MM.1S (cell line): ENCODE data around the gene MED13L.

ENCODE experiments used
- DNase-seq: peaks from one replicate; pipeline ENCODE4 v3.0.0-alpha.2; 2015
- H2AFZ ChIP-seq: fragments of 300-600 bp; sonication (generic); 2 replicates; pipeline ENCODE4 v1.6.0; 2016; ENCODE audit warnings: antibody characterized with exemption, low read length
- H3F3A ChIP-seq: fragments of 300-600 bp; sonication (generic); 2 replicates; pipeline ENCODE4 v1.6.1; 2016; ENCODE audit warnings: mild to moderate bottlenecking, antibody characterized with exemption, low read length, moderate library complexity, mixed read lengths; ENCODE audit not compliant: insufficient read depth
- H3K27ac ChIP-seq: fragments of 300-600 bp; sonication (generic); 2 replicates; pipeline ENCODE4 v1.5.1; 2016; ENCODE audit warnings: mild to moderate bottlenecking, low read length
- H3K27me3 ChIP-seq: fragments of 300-600 bp; sonication (generic); replicated peaks from 2 replicates; pipeline ENCODE4 v1.6.0; 2016; ENCODE audit warnings: low read length; ENCODE audit not compliant: insufficient read depth
- H3K36me3 ChIP-seq: fragments of 300-600 bp; sonication (generic); replicated peaks from 2 replicates; pipeline ENCODE4 v1.6.1; 2016; ENCODE audit warnings: mild to moderate bottlenecking, low read length, mixed read lengths; ENCODE audit not compliant: insufficient read depth
- H3K4me1 ChIP-seq: fragments of 300-600 bp; sonication (generic); 2 replicates; pipeline ENCODE4 v1.6.1; 2016; ENCODE audit warnings: low read length, mixed read lengths
- H3K4me2 ChIP-seq: fragments of 300-600 bp; sonication (generic); 2 replicates; pipeline ENCODE4 v1.6.0; 2016; ENCODE audit warnings: low read depth, low read length
- H3K4me3 ChIP-seq: fragments of 300-600 bp; sonication (generic); 2 replicates; pipeline ENCODE4 v1.5.1; 2016; ENCODE audit warnings: low read length, mixed read lengths
- H3K79me2 ChIP-seq: fragments of 300-600 bp; sonication (generic); 2 replicates; pipeline ENCODE4 v1.6.1; 2016; ENCODE audit warnings: mixed run types, low read length, mixed read lengths
- H3K9ac ChIP-seq: fragments of 300-600 bp; sonication (generic); 2 replicates; pipeline ENCODE4 v1.6.1; 2016; ENCODE audit warnings: low read length, mixed read lengths
- H3K9me2 ChIP-seq: fragments of 300-600 bp; sonication (generic); replicated peaks from 2 replicates; pipeline ENCODE4 v1.6.1; 2016; ENCODE audit warnings: mild to moderate bottlenecking, low read length, mixed read lengths; ENCODE audit not compliant: insufficient read depth
- H3K9me3 ChIP-seq: fragments of 300-600 bp; sonication (generic); replicated peaks from 2 replicates; pipeline ENCODE4 v1.6.1; 2016; ENCODE audit warnings: mild to moderate bottlenecking, low read length, mixed read lengths; ENCODE audit not compliant: insufficient read depth
- H4K20me1 ChIP-seq: fragments of 300-600 bp; sonication (generic); 2 replicates; pipeline ENCODE4 v1.6.1; 2016; ENCODE audit warnings: mild to moderate bottlenecking, low read length, moderate library complexity, mixed read lengths; ENCODE audit not compliant: insufficient read depth
- EZH2 ChIP-seq: fragments of 300-600 bp; sonication (generic); optimal IDR thresholded peaks from 2 replicates; pipeline ENCODE3; 2017; ENCODE audit warnings: low read depth, mild to moderate bottlenecking, antibody characterized with exemption, low read length, mixed read lengths
- EZH2phosphoT487 ChIP-seq: fragments of 300-600 bp; sonication (generic); IDR thresholded peaks from 2 replicates; pipeline ENCODE4 v1.6.1; 2018; ENCODE audit warnings: antibody characterized with exemption, low read length
- TF ChIP-seq, protein P1 (sequence below): fragments of 300-600 bp; sonication (generic); IDR thresholded peaks from 2 replicates; pipeline ENCODE4 v1.5.1; 2016; ENCODE audit warnings: antibody characterized with exemption, low read length, mixed read lengths

The MED13L gene

DNA sequence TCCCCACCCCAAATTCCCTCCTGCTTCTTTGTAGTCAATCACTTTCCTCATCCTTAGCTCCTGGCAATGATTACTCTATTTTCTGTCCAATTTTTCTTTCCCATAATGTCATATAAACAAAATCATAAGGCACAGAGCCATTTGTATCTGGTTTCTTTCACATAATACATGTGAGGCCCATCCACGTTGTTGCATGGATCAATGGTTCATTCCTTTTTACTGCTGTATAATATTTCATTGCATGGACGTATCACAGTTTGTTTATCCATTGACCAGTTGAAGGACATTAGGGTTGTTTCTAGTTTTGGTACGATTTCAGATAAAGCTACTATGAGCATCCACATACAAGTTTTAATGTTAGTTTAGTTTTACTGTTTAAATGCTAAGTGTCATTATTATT lies 13.7 kb upstream of the MED13L start:
- no peak for TF ChIP-seq EZH2phosphoT487
- TF ChIP-seq EZH2 = no peak
- TF ChIP-seq, protein P1, sequence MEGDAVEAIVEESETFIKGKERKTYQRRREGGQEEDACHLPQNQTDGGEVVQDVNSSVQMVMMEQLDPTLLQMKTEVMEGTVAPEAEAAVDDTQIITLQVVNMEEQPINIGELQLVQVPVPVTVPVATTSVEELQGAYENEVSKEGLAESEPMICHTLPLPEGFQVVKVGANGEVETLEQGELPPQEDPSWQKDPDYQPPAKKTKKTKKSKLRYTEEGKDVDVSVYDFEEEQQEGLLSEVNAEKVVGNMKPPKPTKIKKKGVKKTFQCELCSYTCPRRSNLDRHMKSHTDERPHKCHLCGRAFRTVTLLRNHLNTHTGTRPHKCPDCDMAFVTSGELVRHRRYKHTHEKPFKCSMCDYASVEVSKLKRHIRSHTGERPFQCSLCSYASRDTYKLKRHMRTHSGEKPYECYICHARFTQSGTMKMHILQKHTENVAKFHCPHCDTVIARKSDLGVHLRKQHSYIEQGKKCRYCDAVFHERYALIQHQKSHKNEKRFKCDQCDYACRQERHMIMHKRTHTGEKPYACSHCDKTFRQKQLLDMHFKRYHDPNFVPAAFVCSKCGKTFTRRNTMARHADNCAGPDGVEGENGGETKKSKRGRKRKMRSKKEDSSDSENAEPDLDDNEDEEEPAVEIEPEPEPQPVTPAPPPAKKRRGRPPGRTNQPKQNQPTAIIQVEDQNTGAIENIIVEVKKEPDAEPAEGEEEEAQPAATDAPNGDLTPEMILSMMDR = no peak
- no peaks in the 10 kb centered on the region for H3K27me3 ChIP-seq
- H3K9me3 ChIP-seq = no peaks in the 10 kb centered on the region
- no peaks in the 10 kb centered on the region for H3F3A ChIP-seq
- no peak overlapping the region for H3K4me3 ChIP-seq
- no peaks in the 10 kb centered on the region for H3K36me3 ChIP-seq
- no peak overlapping the region for H3K4me2 ChIP-seq
- no peaks in the 10 kb centered on the region for H3K9me2 ChIP-seq
- no peak overlapping the region for H3K27ac ChIP-seq
- H3K4me1 ChIP-seq = no peaks in the 10 kb centered on the region
- H2AFZ ChIP-seq = no peak overlapping the region
- no peak for DNase-seq
- H4K20me1 ChIP-seq = no peaks in the 10 kb centered on the region
- no peak overlapping the region for H3K9ac ChIP-seq
- H3K79me2 ChIP-seq = no peaks in the 10 kb centered on the region

DNA sequence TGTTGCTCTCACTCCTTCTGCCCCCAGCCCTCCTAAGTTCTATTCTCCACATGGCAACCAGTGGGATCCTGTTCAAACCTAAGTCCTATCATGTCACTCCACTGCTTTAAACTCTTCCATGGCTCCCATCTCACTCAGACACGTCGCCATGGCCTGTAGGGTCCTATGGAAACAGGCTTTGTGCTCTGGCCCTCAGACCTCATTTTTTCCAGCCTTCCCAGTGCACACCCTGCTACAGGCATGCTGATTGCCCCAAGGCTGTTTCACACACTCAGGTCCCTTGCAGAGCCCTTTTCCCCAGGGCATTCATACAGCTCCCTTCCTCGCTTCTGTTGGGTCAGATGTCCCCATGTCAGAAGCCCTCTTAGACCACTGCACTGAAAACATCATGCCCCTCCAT lies 11.2 kb upstream of the MED13L start:
- Histone ChIP-seq H3K9me2 (no peaks in the 10 kb centered on the region), H3K79me2 (no peaks in the 10 kb centered on the region), H3K36me3 (no peaks in the 10 kb centered on the region), H3K9me3 (no peaks in the 10 kb centered on the region), H2AFZ (no peak overlapping the region), H3K27me3 (no peaks in the 10 kb centered on the region), H4K20me1 (no peaks in the 10 kb centered on the region), H3K9ac (no peak overlapping the region), H3K4me2 (no peak overlapping the region), H3K4me3 (no peak overlapping the region), H3K27ac (no peak overlapping the region), H3K4me1 (no peaks in the 10 kb centered on the region), H3F3A (no peaks in the 10 kb centered on the region)
- DNase-seq = no peak
- TF ChIP-seq EZH2 = no peak
- no peak for TF ChIP-seq EZH2phosphoT487
- TF ChIP-seq, protein P1 = no peak

DNA sequence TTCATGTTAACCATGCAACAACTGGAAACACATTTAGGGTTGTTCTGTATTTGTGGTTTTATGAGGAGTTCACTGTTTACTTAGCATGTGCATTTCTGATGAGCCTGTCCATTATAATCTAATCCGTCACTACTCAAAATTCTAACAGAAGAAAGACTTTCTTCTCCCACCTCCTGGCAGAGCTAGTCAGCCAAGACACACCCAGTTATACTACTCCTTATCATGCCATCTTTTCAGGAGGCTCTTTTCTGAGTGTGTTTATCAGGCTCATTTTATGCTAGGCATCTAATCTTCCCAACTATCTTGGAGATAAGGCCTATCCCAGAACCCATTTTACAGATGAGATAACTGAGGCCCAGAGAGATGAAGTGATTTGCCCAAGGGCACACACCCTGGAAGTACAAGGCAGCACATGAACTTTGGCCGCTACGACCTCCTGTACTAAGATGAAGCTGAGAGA lies 10.4 kb upstream of the MED13L start:
- no peaks in the 10 kb centered on the region for H3K27me3 ChIP-seq
- DNase-seq = no peak
- no peak overlapping the region for H3K9ac ChIP-seq
- no peak overlapping the region for H3K4me2 ChIP-seq
- H3F3A ChIP-seq = no peaks in the 10 kb centered on the region
- no peaks in the 10 kb centered on the region for H3K9me2 ChIP-seq
- no peaks in the 10 kb centered on the region for H3K9me3 ChIP-seq
- H3K4me3 ChIP-seq = no peak overlapping the region
- no peak overlapping the region for H2AFZ ChIP-seq
- no peak overlapping the region for H3K27ac ChIP-seq
- no peaks in the 10 kb centered on the region for H3K79me2 ChIP-seq
- H3K4me1 ChIP-seq = peaks cover 2% of the 10 kb centered on the region; the same call in 1 of the 2 replicates
- TF ChIP-seq EZH2phosphoT487 (no peak), EZH2 (no peak)
- TF ChIP-seq, protein P1 = no peak
- H4K20me1 ChIP-seq = no peaks in the 10 kb centered on the region
- H3K36me3 ChIP-seq = no peaks in the 10 kb centered on the region
